Loucy (cell line): Measurements from ENCODE around the gene ADARB2.

Experiments
- H2AFZ ChIP-seq: fragments of 200-600 bp; sonication (generic); 2 replicates; pipeline ENCODE4 v1.6.0; 2016; ENCODE audit warnings: antibody characterized with exemption, mild to moderate bottlenecking, low read length, moderate library complexity
- H3F3A ChIP-seq: fragments of 200-600 bp; 2 replicates; pipeline ENCODE4 v1.6.0; 2016; ENCODE audit warnings: antibody characterized with exemption, low read depth, mild to moderate bottlenecking
- H3K27me3 ChIP-seq: fragments of 200-600 bp; sonication (generic); 2 replicates; pipeline ENCODE4 v1.6.1; 2014; ENCODE audit warnings: low read length, mild to moderate bottlenecking; ENCODE audit not compliant: insufficient read depth, poor library complexity, severe bottlenecking
- H3K36me3 ChIP-seq: fragments of 200-600 bp; sonication (generic); 2 replicates; pipeline ENCODE4 v1.6.1; 2016; ENCODE audit warnings: low read length; ENCODE audit not compliant: insufficient read depth
- H3K4me1 ChIP-seq: fragments of 200-600 bp; sonication (generic); 2 replicates; pipeline ENCODE4 v1.5.1; 2014; ENCODE audit warnings: low read length, mild to moderate bottlenecking; ENCODE audit not compliant: insufficient read depth, poor library complexity, severe bottlenecking
- H3K4me2 ChIP-seq: fragments of 200-600 bp; sonication (generic); 2 replicates; pipeline ENCODE4 v1.6.0; 2014; ENCODE audit warnings: antibody characterized with exemption, low read length, low read depth, mild to moderate bottlenecking; ENCODE audit not compliant: poor library complexity, severe bottlenecking
- H3K4me3 ChIP-seq: fragments of 200-600 bp; sonication (generic); 2 replicates; pipeline ENCODE4 v1.5.1; 2014; ENCODE audit warnings: low read length, mild to moderate bottlenecking, mixed read lengths; ENCODE audit not compliant: poor library complexity, severe bottlenecking
- H3K79me2 ChIP-seq: fragments of 200-600 bp; sonication (generic); 2 replicates; pipeline ENCODE4 v1.6.1; 2014; ENCODE audit warnings: low read length; ENCODE audit not compliant: insufficient read depth
- H3K9ac ChIP-seq: fragments of 200-600 bp; sonication (generic); 2 replicates; pipeline ENCODE4 v1.6.0; 2014; ENCODE audit warnings: mild to moderate bottlenecking, low read depth, low read length, moderate library complexity; ENCODE audit not compliant: poor library complexity, severe bottlenecking
- H3K9me2 ChIP-seq: fragments of 200-600 bp; sonication (generic); replicated peaks from 2 replicates; pipeline ENCODE4 v1.6.1; 2016; ENCODE audit warnings: low read depth, low read length, mixed read lengths
- H3K9me3 ChIP-seq: fragments of 200-600 bp; sonication (generic); 2 replicates; pipeline ENCODE4 v1.6.1; 2014; ENCODE audit warnings: mild to moderate bottlenecking, antibody characterized with exemption, low read length, low read depth; ENCODE audit not compliant: insufficient read depth
- H4K20me1 ChIP-seq: fragments of 200-600 bp; sonication (generic); 2 replicates; pipeline ENCODE4 v1.6.0; 2014; ENCODE audit warnings: antibody characterized with exemption, low read length, mild to moderate bottlenecking; ENCODE audit not compliant: insufficient read depth, poor library complexity, severe bottlenecking
- EZH2phosphoT487 ChIP-seq: fragments of 200-600 bp; IDR thresholded peaks from 2 replicates; pipeline ENCODE4 v1.6.1; 2018; ENCODE audit warnings: antibody characterized with exemption, mild to moderate bottlenecking, moderate library complexity, borderline replicate concordance
- TF ChIP-seq, protein P1 (sequence below): fragments of 200-600 bp; sonication (generic); conservative IDR thresholded peaks from 2 replicates; pipeline ENCODE4 v1.5.1; 2014; ENCODE audit warnings: mild to moderate bottlenecking, antibody characterized with exemption, low read length

Gene ADARB2

GRCh38 chr10:1670541-1671365 lies 66.6 kb downstream of the ADARB2 start:
- H3K4me1 ChIP-seq: no peaks in the 10 kb centered on the region
- H3K79me2 ChIP-seq: no peaks in the 10 kb centered on the region
- H3K9ac ChIP-seq: no peak overlapping the region
- H3K4me2 ChIP-seq: no peak overlapping the region
- no peaks in the 10 kb centered on the region for H3K36me3 ChIP-seq
- no peak for TF ChIP-seq EZH2phosphoT487
- TF ChIP-seq, protein P1, sequence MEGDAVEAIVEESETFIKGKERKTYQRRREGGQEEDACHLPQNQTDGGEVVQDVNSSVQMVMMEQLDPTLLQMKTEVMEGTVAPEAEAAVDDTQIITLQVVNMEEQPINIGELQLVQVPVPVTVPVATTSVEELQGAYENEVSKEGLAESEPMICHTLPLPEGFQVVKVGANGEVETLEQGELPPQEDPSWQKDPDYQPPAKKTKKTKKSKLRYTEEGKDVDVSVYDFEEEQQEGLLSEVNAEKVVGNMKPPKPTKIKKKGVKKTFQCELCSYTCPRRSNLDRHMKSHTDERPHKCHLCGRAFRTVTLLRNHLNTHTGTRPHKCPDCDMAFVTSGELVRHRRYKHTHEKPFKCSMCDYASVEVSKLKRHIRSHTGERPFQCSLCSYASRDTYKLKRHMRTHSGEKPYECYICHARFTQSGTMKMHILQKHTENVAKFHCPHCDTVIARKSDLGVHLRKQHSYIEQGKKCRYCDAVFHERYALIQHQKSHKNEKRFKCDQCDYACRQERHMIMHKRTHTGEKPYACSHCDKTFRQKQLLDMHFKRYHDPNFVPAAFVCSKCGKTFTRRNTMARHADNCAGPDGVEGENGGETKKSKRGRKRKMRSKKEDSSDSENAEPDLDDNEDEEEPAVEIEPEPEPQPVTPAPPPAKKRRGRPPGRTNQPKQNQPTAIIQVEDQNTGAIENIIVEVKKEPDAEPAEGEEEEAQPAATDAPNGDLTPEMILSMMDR: no peak
- no peak overlapping the region for H3K4me3 ChIP-seq
- peaks cover 4% of the 10 kb centered on the region for H3K27me3 ChIP-seq
- H3K9me2 ChIP-seq: no peaks in the 10 kb centered on the region
- H2AFZ ChIP-seq: no peak overlapping the region
- no peaks in the 10 kb centered on the region for H3F3A ChIP-seq
- H3K9me3 ChIP-seq: no peaks in the 10 kb centered on the region
- H4K20me1 ChIP-seq: no peaks in the 10 kb centered on the region

GRCh38 chr10:1669433-1669832 lies 67.9 kb downstream of the ADARB2 start:
- Histone ChIP-seq H3K27me3 (peaks cover 4% of the 10 kb centered on the region), H3K4me1 (no peaks in the 10 kb centered on the region), H3F3A (no peaks in the 10 kb centered on the region), H3K9me3 (no peaks in the 10 kb centered on the region), H2AFZ (no peak overlapping the region), H3K36me3 (no peaks in the 10 kb centered on the region), H3K4me2 (no peak overlapping the region), H3K79me2 (no peaks in the 10 kb centered on the region), H3K4me3 (no peak overlapping the region), H4K20me1 (no peaks in the 10 kb centered on the region), H3K9me2 (no peaks in the 10 kb centered on the region), H3K9ac (no peak overlapping the region)
- no peak for TF ChIP-seq EZH2phosphoT487
- TF ChIP-seq, protein P1: no peak

GRCh38 chr10:1668399-1668798 lies 68.9 kb downstream of the ADARB2 start:
- Histone ChIP-seq H3K4me1 (no peaks in the 10 kb centered on the region), H3K27me3 (peaks cover 4% of the 10 kb centered on the region), H3K79me2 (no peaks in the 10 kb centered on the region), H3K9me3 (no peaks in the 10 kb centered on the region), H3F3A (no peaks in the 10 kb centered on the region), H3K36me3 (no peaks in the 10 kb centered on the region), H3K9me2 (no peaks in the 10 kb centered on the region), H4K20me1 (no peaks in the 10 kb centered on the region), H3K4me2 (no peak overlapping the region), H3K4me3 (no peak overlapping the region), H3K9ac (no peak overlapping the region), H2AFZ (no peak overlapping the region)
- TF ChIP-seq, protein P1: no peak
- TF ChIP-seq EZH2phosphoT487: no peak
